Measurements from ENCODE around the gene GRAP2. TPM values are rescaled to one million over a fixed set of nuclear protein-coding genes. Genes with fewer than 3 reads are reported as not detected.

The GRAP2 gene
- total and polyA plus RNA-seq, 9 of the 15 experiments (the other 6 are each of a cell fraction or from before 2014, with no cell fraction given), result 4.8 to 88.7 (median 60.4) TPM

DNA sequence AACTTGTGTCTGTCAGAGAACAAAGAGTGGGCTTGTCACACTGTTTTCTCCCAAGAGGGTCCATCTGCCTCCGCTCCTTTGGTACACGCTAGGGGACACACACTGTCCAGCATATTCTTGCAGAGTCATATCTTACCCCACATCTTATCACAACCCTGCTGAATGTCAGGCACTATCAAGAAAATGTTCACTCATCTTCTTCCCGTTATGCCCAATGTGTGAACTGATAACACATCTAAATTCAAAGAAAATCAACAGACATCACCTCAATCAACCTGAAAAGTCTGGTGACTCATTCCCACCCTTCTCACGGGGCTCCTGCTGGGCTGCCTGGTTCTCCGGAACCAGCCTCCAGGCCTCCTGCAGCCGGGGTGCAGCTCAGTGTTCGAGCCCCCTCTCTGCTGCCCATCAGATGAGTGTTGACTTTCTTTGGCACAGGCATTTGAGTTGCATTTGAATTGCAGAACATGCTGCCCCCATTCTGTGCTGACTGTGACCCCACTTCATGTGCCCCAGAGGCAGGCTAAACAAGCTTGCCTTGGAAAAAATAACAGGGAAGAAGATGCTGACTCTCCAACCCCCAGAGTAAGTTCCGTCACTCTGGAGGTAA, 19.4 kb downstream of the GRAP2 start:
- peaks cover 31% of the 10 kb centered on the region; the same call in 2 of the 3 replicates for H3K79me2 ChIP-seq (ENCODE audit: control insufficient read depth, insufficient read depth, low read length)
- no peaks in the 10 kb centered on the region; the same call in 1 of the 2 replicates for H3K9me3 ChIP-seq (replicated peaks; ENCODE audit: control insufficient read depth, insufficient read depth, low read depth, low read length)
- peak overlapping the region; percentile 69 for H2AFZ ChIP-seq (ENCODE audit: low read depth, low read length)
- no peaks in the 10 kb centered on the region for H3K9me1 ChIP-seq (ENCODE audit: control insufficient read depth, insufficient read depth, low read length)
- no peak overlapping the region for H3K4me3 ChIP-seq
- no peaks in the 10 kb centered on the region for H4K20me1 ChIP-seq (replicated peaks; ENCODE audit: control insufficient read depth, insufficient read depth, low read length)
- 4% methylated on average over 8 of the region's 8 CpGs for WGBS (ENCODE audit: insufficient coverage, low coverage, missing lambda C conversion rate)
- peak overlapping the region; percentile 35 to 54; a peak in 2 of 4 replicates for H3K9ac ChIP-seq (ENCODE audit: insufficient read depth in 1 of 2, low read depth in 2 of 2, low read length in 2 of 2)
- ATAC-seq (peak; percentile 77), FAIRE-seq (peak; percentile 89), DNase-seq (ENCODE audit: extremely low read depth in 1 of 4, low spot score in 3 of 4) (peak; percentile 65 to 82 (median 76))
- H3K36me3 ChIP-seq (ENCODE audit: control insufficient read depth, insufficient read depth, low read length), result no peaks in the 10 kb centered on the region
- CTCF ChIA-PET (ENCODE audit: low intra/inter-chr PET ratio), result no interaction called here
- BruUV-seq (replicated peaks), result no TSS peak
- no peaks in the 10 kb centered on the region for H3K27me3 ChIP-seq (ENCODE audit: control insufficient read depth in 2 of 2, insufficient read depth in 2 of 2, low read length in 2 of 2)
- H3K4me1 ChIP-seq (replicated peaks in 1 of 2; ENCODE audit: control insufficient read depth in 2 of 2, insufficient read depth in 2 of 2, low read length in 2 of 2), result peaks cover 27 to 55% of the 10 kb centered on the region in 2 experiments
- intact Hi-C loops (cut with micrococcal nuclease), result loop anchor here (10.0 kb wide), 1 partner anchor 65 kb away; no protein-coding TSS in a partner anchor
- in situ Hi-C loops (cut with MboI), result no loop called here
- H3K27ac ChIP-seq (ENCODE audit: extremely low read depth, low read depth, low read length), result peak overlapping the region; percentile 73
- POLR2A ChIA-PET, result interaction anchor here (1.1 kb wide), 2 partner anchors 8 to 102 kb away, joined by 3 read pairs; no protein-coding TSS in a partner anchor
- H3K4me2 ChIP-seq (ENCODE audit: insufficient read depth, low read length), result peak overlapping the region; percentile 44
- TF ChIP-seq ZNF589 (CRISPR knock-in tag; IDR thresholded peaks at IDR 0.05; ENCODE audit: low read depth), result peak; percentile 76; the same call in 1 of the 2 replicates
- peak; percentile 28 for TF ChIP-seq TAF9B (IDR thresholded peaks at IDR 0.05; ENCODE audit: partially characterized antibody)
- TF ChIP-seq MBD2 (IDR thresholded peaks at IDR 0.05; ENCODE audit: borderline replicate concordance, low read depth), result peak; percentile 71; the same call in 1 of the 2 replicates
- TF ChIP-seq SMAD4 (CRISPR knock-in tag; conservative IDR thresholded peaks at IDR 0.05), result peak; percentile 95
- 0 out of 2 replicates have a peak, but pooled peaks have one; percentile 19 for TF ChIP-seq ETV1 (tag; conservative IDR thresholded peaks at IDR 0.05; ENCODE audit: low read depth)
- TF ChIP-seq, protein P1, sequence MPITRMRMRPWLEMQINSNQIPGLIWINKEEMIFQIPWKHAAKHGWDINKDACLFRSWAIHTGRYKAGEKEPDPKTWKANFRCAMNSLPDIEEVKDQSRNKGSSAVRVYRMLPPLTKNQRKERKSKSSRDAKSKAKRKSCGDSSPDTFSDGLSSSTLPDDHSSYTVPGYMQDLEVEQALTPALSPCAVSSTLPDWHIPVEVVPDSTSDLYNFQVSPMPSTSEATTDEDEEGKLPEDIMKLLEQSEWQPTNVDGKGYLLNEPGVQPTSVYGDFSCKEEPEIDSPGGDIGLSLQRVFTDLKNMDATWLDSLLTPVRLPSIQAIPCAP (CRISPR knock-in tag; IDR thresholded peaks at IDR 0.05; ENCODE audit: borderline replicate concordance), result no peak
- TF ChIP-seq, protein P2, sequence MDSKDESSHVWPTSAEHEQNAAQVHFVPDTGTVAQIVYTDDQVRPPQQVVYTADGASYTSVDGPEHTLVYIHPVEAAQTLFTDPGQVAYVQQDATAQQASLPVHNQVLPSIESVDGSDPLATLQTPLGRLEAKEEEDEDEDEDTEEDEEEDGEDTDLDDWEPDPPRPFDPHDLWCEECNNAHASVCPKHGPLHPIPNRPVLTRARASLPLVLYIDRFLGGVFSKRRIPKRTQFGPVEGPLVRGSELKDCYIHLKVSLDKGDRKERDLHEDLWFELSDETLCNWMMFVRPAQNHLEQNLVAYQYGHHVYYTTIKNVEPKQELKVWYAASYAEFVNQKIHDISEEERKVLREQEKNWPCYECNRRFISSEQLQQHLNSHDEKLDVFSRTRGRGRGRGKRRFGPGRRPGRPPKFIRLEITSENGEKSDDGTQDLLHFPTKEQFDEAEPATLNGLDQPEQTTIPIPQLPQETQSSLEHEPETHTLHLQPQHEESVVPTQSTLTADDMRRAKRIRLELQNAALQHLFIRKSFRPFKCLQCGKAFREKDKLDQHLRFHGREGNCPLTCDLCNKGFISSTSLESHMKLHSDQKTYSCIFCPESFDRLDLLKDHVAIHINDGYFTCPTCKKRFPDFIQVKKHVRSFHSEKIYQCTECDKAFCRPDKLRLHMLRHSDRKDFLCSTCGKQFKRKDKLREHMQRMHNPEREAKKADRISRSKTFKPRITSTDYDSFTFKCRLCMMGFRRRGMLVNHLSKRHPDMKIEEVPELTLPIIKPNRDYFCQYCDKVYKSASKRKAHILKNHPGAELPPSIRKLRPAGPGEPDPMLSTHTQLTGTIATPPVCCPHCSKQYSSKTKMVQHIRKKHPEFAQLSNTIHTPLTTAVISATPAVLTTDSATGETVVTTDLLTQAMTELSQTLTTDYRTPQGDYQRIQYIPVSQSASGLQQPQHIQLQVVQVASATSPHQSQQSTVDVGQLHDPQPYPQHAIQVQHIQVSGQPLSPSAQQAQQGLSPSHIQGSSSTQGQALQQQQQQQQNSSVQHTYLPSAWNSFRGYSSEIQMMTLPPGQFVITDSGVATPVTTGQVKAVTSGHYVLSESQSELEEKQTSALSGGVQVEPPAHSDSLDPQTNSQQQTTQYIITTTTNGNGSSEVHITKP (IDR thresholded peaks at IDR 0.05; ENCODE audit: partially characterized antibody), result peak; percentile 30
- TF ChIP-seq, protein P3, sequence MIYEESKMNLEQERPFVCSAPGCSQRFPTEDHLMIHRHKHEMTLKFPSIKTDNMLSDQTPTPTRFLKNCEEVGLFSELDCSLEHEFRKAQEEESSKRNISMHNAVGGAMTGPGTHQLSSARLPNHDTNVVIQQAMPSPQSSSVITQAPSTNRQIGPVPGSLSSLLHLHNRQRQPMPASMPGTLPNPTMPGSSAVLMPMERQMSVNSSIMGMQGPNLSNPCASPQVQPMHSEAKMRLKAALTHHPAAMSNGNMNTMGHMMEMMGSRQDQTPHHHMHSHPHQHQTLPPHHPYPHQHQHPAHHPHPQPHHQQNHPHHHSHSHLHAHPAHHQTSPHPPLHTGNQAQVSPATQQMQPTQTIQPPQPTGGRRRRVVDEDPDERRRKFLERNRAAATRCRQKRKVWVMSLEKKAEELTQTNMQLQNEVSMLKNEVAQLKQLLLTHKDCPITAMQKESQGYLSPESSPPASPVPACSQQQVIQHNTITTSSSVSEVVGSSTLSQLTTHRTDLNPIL (CRISPR knock-in tag; IDR thresholded peaks at IDR 0.05), result no peak
- peak; percentile 95 for TF ChIP-seq CBFA2T3 (IDR thresholded peaks at IDR 0.05)
- TF ChIP-seq ZNF316 (IDR thresholded peaks at IDR 0.05), result peak; percentile 80
- peak; percentile 80 for TF ChIP-seq BRD9 (IDR thresholded peaks at IDR 0.05; ENCODE audit: low read depth, partially characterized antibody)
- TF ChIP-seq C11orf30 (IDR thresholded peaks at IDR 0.05; ENCODE audit: low read depth), result peak; percentile 76

All from K562 (cell line).